Middle frontal gyrus (tissue), 1 donor: ENCODE measurements around the gene WRAP73.
"Not testable (repeated sequence)": the region's sequence is repeated elsewhere in the genome, so short reads cannot be mapped to it uniquely, and the experiment has no call there.

ENCODE experiments used
- DNase-seq: peaks from one replicate; pipeline ENCODE4 v3.0.0-alpha.2; 2015; ENCODE audit warnings: low spot score; ENCODE audit errors: extremely low spot score

WRAP73 gene

DNA sequence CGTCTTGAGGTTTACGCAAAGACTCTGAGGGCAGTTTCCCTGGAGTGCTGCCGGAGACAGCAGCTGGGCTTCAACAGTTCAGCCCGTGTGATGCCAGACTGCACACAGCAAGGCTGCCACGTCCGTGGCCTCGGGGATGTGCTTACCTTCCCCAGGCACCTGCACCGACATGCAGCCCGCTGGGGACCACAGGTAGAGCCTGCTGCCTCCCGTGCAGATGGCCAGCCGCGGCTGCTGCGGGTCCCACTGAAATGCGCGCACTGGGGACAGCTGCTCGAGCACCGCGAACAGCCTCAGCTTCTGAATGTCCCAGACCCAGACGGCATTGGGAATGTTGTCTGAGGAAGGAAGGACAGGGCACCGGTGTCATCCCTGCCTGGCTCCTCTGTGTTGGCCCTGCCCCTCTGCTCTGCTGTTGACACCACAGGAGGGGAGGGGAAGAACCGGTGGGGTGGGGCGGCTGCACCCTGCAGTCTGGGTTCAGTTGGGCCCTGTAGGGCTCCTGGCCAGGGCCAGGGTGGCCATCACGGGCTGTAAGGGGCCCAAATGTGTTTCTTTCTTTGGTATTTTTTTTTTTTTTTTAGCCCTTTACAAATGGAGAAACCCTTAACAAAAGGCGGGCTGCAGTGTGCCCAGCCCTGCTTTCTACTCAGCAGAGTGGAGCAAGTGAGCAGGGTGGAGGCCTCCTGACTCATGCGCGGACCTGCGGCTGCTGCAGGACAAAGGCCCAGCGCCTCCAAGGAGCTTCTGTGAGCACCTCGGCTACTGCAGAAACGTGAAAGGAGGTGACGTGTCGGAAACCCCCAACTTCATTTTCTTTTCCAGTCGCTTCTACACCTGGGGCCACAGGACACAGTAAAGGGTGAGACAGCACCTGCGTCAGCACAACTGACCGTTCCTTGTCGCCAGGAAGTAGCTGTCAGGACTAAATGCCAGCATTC, 18.3 kb downstream of the WRAP73 start:
- DNase-seq = no peak

- DNase-seq = no peak
Observed at GRCh38 chr1:3630914-3631313, 19.0 kb downstream of the WRAP73 start.

DNA sequence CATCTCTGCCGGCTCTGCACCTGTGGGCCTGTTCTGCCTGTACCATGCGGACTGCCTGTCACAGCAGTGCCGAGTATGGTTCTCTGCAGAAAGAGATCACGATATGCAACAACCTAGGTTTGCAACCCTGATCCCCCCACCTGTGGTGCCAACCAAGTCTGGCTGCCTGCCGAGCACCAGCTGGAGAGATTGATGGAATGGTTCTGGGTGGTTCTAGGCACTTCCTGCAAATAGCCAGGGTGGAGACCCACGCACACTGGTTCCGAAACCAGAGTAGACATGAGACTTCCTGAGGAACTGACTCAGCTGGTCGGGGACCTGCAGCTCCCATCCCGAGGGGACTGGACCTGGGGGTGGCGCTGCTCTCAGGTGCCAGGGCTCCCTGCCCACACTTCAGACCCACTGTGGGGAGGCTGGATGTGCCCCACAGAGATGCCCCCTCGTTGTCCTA, 19.7 kb downstream of the WRAP73 start:
- no peak for DNase-seq

DNA sequence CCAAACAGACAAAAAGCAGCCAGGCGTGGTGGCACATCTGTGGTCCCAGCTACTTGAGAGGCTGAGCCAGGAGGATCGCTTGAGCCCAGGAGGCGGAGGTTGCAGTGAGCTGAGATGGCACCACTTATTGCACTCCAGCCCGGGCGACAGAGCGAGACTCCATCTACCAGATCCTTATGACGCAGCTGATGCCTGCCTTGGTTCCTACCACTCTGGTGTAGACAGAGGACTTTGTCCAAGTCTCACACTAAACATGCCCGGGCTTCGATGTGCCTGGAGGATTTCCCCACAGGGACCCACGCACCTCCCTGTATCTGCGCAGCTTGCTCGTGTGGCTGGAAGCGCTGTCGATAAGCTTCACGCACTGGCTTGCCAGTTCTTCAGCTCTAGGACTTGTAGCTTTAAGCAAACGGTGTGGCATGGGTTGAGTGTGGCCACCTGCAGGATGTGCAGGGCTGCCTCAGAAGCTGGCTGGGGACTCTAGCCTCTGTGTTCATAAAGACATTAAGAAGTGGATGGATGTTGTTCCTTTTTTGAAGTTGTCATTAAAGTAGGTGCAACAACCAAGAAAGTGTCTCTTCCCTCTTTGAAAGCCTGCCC, 20.2 kb downstream of the WRAP73 start:
- no peak for DNase-seq

GRCh38 chr1:3628445-3628844, 21.5 kb downstream of the WRAP73 start:
- DNase-seq = no peak

GRCh38 chr1:3627515-3628253, 22.2 kb downstream of the WRAP73 start:
- DNase-seq = no peak

- no peak for DNase-seq
Observed at GRCh38 chr1:3626025-3626424, 23.9 kb downstream of the WRAP73 start.

GRCh38 chr1:3625151-3625907, 24.6 kb downstream of the WRAP73 start:
- DNase-seq = no peak

- peak; percentile 97 for DNase-seq
Observed at GRCh38 chr1:3624200-3625136, 25.4 kb downstream of the WRAP73 start, which contains the start of gene TPRG1L. TSS of gene TPRG1L (plus strand) at chr1:3625015. CDS start at chr1:3625073, 58 bp downstream.

GRCh38 chr1:3623441-3624199, 26.3 kb downstream of the WRAP73 start:
- no peak for DNase-seq

- DNase-seq = not testable (repeated sequence)
Observed at GRCh38 chr1:3622102-3622501, 27.8 kb downstream of the WRAP73 start.

GRCh38 chr1:3621151-3621671, 28.7 kb downstream of the WRAP73 start:
- DNase-seq = not testable (repeated sequence)

GRCh38 chr1:3620708-3621107, 29.2 kb downstream of the WRAP73 start:
- no peak for DNase-seq

DNA sequence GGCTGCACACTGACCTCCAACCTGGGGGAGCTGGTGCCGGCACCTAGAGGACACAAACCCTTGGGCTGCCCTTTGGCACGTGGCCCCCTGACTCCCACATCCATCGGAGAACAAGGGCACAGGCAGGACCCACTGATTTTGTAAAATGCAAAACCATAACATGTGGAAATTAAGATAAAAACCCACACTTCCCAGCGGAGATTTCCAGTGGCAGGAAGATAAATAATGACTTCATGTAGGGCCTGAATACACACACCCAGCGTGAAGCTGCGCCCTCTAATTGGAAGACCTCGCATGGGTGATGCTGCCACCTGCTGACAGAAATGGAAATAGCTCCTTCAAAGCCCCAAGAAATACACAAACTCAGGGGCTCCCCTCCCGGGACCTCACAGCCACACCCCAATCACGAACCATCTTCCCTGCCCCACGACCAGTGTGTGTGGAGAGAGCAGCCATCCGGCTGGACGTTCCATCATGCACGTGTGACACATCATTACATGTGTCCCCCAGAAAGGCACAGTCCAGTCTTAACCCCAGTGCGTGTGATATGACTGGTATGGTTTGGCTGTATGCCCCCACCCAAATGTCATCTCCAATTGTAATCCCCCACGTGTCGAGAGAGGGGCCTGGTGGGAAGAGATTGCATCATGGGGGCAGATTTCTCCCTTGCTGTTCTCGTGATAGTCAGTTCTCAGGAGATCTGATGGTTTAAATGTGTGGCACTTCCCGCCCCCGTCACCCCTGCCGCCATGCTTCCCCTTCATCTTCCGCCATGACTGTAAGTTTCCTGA, 30.8 kb downstream of the WRAP73 start:
- peak; percentile 71 for DNase-seq

DNA sequence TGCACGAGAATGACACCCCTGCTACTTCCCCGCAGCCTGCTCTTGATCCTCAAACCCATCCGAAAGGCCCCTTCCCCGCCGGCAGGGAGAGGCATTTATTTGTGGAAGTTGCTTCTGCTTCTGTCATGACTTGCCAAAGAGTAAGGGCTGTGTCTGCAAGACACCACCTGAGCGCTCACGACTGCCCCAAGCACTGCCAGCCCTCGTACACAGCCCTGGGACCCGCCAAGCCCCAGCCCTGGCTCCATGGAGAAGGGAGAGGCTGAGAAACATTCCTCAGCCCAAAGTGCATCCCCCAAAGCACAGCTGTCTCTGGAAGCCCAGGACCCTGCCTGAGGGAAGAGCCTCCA, 31.4 kb downstream of the WRAP73 start:
- no peak for DNase-seq

DNA sequence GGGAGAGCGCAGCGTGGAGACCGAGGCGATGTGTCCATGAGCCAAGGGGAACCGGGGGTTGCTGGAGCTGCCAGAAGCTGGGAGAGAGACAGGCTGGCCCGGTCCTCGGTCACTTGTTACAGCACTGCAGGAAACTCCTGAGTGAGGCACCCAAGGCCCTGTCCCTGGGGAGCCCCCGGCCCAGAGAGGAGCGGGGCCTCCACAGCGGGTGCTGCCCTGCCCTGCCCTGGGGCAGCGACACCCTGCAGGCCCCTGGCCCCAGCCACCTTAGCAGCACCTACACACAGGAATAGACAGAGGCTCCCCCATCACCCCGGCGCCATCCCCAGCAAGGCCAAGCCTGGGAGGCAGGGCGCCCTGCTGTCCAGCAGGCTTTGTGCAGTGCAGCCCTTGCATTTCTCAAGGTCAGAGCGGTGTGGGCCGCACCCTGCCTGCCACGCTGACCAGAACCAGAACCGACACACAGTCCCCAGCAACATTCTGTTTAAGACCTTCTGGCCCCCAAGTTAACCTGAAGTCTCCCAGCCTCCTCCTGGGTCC, 32.0 kb downstream of the WRAP73 start:
- no peak for DNase-seq

DNA sequence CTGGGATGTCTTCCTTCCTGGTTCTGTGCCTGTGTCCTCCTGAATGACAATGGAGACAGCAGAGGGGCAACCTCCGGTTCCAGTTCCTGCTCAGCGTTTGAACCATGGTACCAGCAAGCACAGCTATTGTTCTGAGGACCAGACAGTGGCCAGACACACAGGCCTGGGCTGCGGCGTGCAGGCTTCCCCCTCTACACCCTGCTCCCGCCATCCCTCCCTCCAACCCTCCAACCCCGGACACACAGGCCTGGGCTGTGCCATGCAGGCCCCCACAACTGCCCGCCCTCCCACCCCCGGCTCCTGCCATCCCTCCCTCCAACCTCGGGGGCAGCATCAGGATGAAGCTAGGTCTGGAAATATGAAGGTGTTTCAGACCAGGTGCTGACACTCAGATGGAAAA, 33.0 kb downstream of the WRAP73 start:
- DNase-seq = no peak
